ENCODE data around the gene SCO1. TPM values are rescaled to one million over a fixed set of nuclear protein-coding genes. Genes with fewer than 3 reads are reported as not detected.

The SCO1 gene
- total RNA-seq, 1 experiment from 2014 or later, result 60.3 TPM

DNA sequence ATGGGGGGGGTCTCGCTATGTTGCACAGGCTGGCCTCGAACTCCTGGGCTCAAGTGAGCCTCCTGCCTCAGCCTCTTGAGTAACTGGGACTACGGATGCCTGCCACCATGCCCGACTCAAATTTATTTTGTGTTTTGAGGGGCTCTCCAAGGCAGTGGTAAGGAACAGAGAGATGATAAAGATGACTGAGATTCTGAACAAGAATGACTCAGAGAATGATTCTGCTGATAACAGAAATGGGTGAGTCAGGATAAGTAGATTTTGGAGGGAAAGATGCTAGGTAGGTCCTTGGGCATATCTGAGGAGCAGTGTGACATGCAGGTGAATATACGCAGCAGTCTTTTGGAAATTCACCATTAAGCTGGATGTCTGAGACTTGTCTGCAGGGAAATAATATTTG lies 29.9 kb upstream of the SCO1 start:
- no peak overlapping the region for H3K4me2 ChIP-seq (ENCODE audit: insufficient read depth, insufficient read length, low read length)
- no peak overlapping the region for H2AK5ac ChIP-seq (ENCODE audit: insufficient read length, low read length)
- H3K4me3 Mint-ChIP-seq, result no peak overlapping the region
- peaks cover 0 to 2% of the 10 kb centered on the region in 2 experiments; a peak in 4 of 5 replicates for H3K9me3 Mint-ChIP-seq
- H2BK15ac ChIP-seq (ENCODE audit: low read depth, low read length), result no peak overlapping the region
- no peak overlapping the region for H3K4ac ChIP-seq (ENCODE audit: low read depth, low read length)
- no peaks in the 10 kb centered on the region; the same call in 1 of the 2 replicates for H3K4me1 ChIP-seq (ENCODE audit: insufficient read depth, low read length)
- H4K91ac ChIP-seq (ENCODE audit: insufficient read length, low read depth, low read length), result no peak overlapping the region
- no peak overlapping the region for H3K14ac ChIP-seq (ENCODE audit: insufficient read depth, low read length)
- no peak for DNase-seq
- TF ChIP-seq, protein P1, sequence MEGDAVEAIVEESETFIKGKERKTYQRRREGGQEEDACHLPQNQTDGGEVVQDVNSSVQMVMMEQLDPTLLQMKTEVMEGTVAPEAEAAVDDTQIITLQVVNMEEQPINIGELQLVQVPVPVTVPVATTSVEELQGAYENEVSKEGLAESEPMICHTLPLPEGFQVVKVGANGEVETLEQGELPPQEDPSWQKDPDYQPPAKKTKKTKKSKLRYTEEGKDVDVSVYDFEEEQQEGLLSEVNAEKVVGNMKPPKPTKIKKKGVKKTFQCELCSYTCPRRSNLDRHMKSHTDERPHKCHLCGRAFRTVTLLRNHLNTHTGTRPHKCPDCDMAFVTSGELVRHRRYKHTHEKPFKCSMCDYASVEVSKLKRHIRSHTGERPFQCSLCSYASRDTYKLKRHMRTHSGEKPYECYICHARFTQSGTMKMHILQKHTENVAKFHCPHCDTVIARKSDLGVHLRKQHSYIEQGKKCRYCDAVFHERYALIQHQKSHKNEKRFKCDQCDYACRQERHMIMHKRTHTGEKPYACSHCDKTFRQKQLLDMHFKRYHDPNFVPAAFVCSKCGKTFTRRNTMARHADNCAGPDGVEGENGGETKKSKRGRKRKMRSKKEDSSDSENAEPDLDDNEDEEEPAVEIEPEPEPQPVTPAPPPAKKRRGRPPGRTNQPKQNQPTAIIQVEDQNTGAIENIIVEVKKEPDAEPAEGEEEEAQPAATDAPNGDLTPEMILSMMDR (conservative IDR thresholded peaks at IDR 0.05), result no peak
- no peak overlapping the region for H3K18ac ChIP-seq (ENCODE audit: insufficient read length, low read depth, low read length)
- H3K23ac ChIP-seq (ENCODE audit: insufficient read length, low read depth, low read length), result no peak overlapping the region
- no peaks in the 10 kb centered on the region for H3K79me2 ChIP-seq (ENCODE audit: insufficient read depth, low read length)
- no peaks in the 10 kb centered on the region for H4K20me1 ChIP-seq (ENCODE audit: control insufficient read depth, insufficient read depth, insufficient read length)
- no peak overlapping the region for H2BK120ac ChIP-seq (ENCODE audit: low read depth, low read length, poor library complexity, severe bottlenecking)
- H3K56ac ChIP-seq (ENCODE audit: insufficient read length, low read depth, low read length), result no peak overlapping the region
- peaks cover 2 to 9% (median 3%) of the 10 kb centered on the region in 3 experiments; a peak in 5 of 7 replicates for H3K36me3 Mint-ChIP-seq (ENCODE audit: insufficient read depth in 1 of 3, low read depth in 3 of 3)
- H3K23me2 ChIP-seq (ENCODE audit: insufficient read length, low read depth, low read length, poor library complexity, severe bottlenecking), result no peaks in the 10 kb centered on the region
- no peak overlapping the region for H4K8ac ChIP-seq (replicated peaks; ENCODE audit: insufficient read length, low read depth, low read length)
- H2BK5ac ChIP-seq (ENCODE audit: insufficient read length, low read length), result no peak overlapping the region
- H3K4me1 Mint-ChIP-seq, result peaks cover 9 to 15% of the 10 kb centered on the region in 2 experiments
- no peak overlapping the region for H3K27ac Mint-ChIP-seq
- no peak overlapping the region for H2AFZ ChIP-seq (ENCODE audit: low read length)
- no peak overlapping the region for H4K5ac ChIP-seq (ENCODE audit: insufficient read length, low read depth, low read length)
- H3K27me3 Mint-ChIP-seq (ENCODE audit: low read depth), result no peaks in the 10 kb centered on the region
- no peak overlapping the region for H2BK20ac ChIP-seq (ENCODE audit: low read depth, low read length, poor library complexity, severe bottlenecking)
- no CpG with 5 or more reads among the region's 5 CpGs for WGBS (ENCODE audit: extremely low coverage, insufficient read length, low lambda C conversion rate)
- H3K79me1 ChIP-seq (ENCODE audit: insufficient read depth, low read depth, low read length, poor library complexity, severe bottlenecking), result no peaks in the 10 kb centered on the region
- no peak overlapping the region for H2BK12ac ChIP-seq (ENCODE audit: insufficient read length, low read depth, low read length)
- no peak overlapping the region for H3K27ac ChIP-seq (ENCODE audit: insufficient read length, low read depth, low read length)
- H3K27me3 ChIP-seq (ENCODE audit: insufficient read depth, low read length), result no peaks in the 10 kb centered on the region
- H3T11ph ChIP-seq (ENCODE audit: low read length), result no peak overlapping the region
- H3K9me3 ChIP-seq (ENCODE audit: control insufficient read depth, low read depth, low read length), result no peaks in the 10 kb centered on the region
- H3K9ac ChIP-seq (ENCODE audit: extremely low read depth, insufficient read length, low read length), result no peak overlapping the region
